Liver (tissue), 9 donors: ENCODE measurements around the gene PTRH2. TPM values are rescaled to one million over a fixed set of nuclear protein-coding genes. Genes with fewer than 3 reads are reported as not detected.

ENCODE experiments used
- DNase-seq: peaks from one replicate; pipeline ENCODE4 v3.0.0-alpha.2; 2017; ENCODE audit warnings: low spot score
- H3K27ac ChIP-seq, 2 donors: one replicate each; pipeline ENCODE4 v1.7.0; 2013; ENCODE audit warnings: inconsistent platforms in 2 of 2, low read length in 2 of 2, control low read depth in 1 of 2, low read depth in 1 of 2, mild to moderate bottlenecking in 1 of 2
- H3K27me3 ChIP-seq, 4 donors: one replicate each; pipeline versions ENCODE4 v1.6.1 to v1.7.0; 2013; ENCODE audit warnings: low read length in 3 of 4, inconsistent platforms in 1 of 4, mild to moderate bottlenecking in 1 of 4, moderate library complexity in 1 of 4; ENCODE audit not compliant: control insufficient read depth in 4 of 4, insufficient read depth in 4 of 4
- H3K36me3 ChIP-seq, 4 donors: one replicate each; pipeline versions ENCODE4 v1.6.1 to v1.7.0; 2013; ENCODE audit warnings: low read length in 3 of 4, mild to moderate bottlenecking in 3 of 4, low read depth in 1 of 4, moderate library complexity in 1 of 4; ENCODE audit not compliant: control insufficient read depth in 4 of 4, insufficient read depth in 3 of 4
- H3K4me1 ChIP-seq, 4 donors: one replicate each; pipeline versions ENCODE4 v1.6.1 to v1.7.0; 2013; ENCODE audit warnings: low read length in 3 of 4, mild to moderate bottlenecking in 3 of 4, moderate library complexity in 1 of 4; ENCODE audit not compliant: control insufficient read depth in 4 of 4, insufficient read depth in 4 of 4
- H3K4me3 ChIP-seq, 3 donors: one replicate each; pipeline versions ENCODE4 v1.6.1 to v1.7.0; 2013; ENCODE audit warnings: low read length in 3 of 3, control low read depth in 1 of 3, low read depth in 1 of 3, mild to moderate bottlenecking in 1 of 3
- H3K9ac ChIP-seq, 2 donors: one replicate each; pipeline ENCODE4 v1.7.0; 2013; ENCODE audit warnings: low read length in 2 of 2, mild to moderate bottlenecking in 2 of 2, moderate library complexity in 2 of 2, control low read depth in 1 of 2, low read depth in 1 of 2
- H3K9me3 ChIP-seq, 4 donors: one replicate each; pipeline versions ENCODE4 v1.6.1 to v1.7.0; 2013; ENCODE audit warnings: low read length in 3 of 4; ENCODE audit not compliant: control insufficient read depth in 4 of 4
- EGR1 ChIP-seq, 2 donors: IDR thresholded peaks; 2 replicates each; pipeline ENCODE4 v1.6.1; 2016 to 2018; ENCODE audit warnings: antibody characterized with exemption in 2 of 2, low read depth in 2 of 2
- FOXA1 ChIP-seq: IDR thresholded peaks from 2 replicates; pipeline ENCODE4 v1.6.1; 2016; ENCODE audit warnings: antibody characterized with exemption
- FOXA2 ChIP-seq: IDR thresholded peaks from 2 replicates; pipeline ENCODE4 v1.6.1; 2016; ENCODE audit warnings: antibody characterized with exemption
- GABPA ChIP-seq, 2 donors: IDR thresholded peaks in 1 of 2; conservative IDR thresholded peaks in 1 of 2; 2 replicates each; pipeline ENCODE4 v1.6.1; 2016; ENCODE audit warnings: antibody characterized with exemption in 2 of 2, mild to moderate bottlenecking in 1 of 2, moderate library complexity in 1 of 2
- HNF4A ChIP-seq, 2 donors: conservative IDR thresholded peaks; 2 replicates each; pipeline ENCODE4 v1.6.1; 2016; ENCODE audit warnings: antibody characterized with exemption in 2 of 2, mild to moderate bottlenecking in 2 of 2
- HNF4G ChIP-seq: IDR thresholded peaks from 2 replicates; pipeline ENCODE4 v1.6.1; 2016; ENCODE audit warnings: antibody characterized with exemption
- JUND ChIP-seq, 2 donors: IDR thresholded peaks; 2 replicates each; pipeline ENCODE4 v1.6.1; 2016; ENCODE audit warnings: antibody characterized with exemption in 2 of 2
- NR2F2 ChIP-seq: IDR thresholded peaks from 2 replicates; pipeline ENCODE4 v1.6.1; 2016; ENCODE audit warnings: antibody characterized with exemption
- RAD21 ChIP-seq, 2 donors: IDR thresholded peaks; 2 replicates each; pipeline ENCODE4 v1.6.1; 2016; ENCODE audit warnings: antibody characterized with exemption in 2 of 2, mild to moderate bottlenecking in 2 of 2
- RXRA ChIP-seq, 2 donors: IDR thresholded peaks; 2 replicates each; pipeline ENCODE4 v1.6.1; 2017 to 2018; ENCODE audit warnings: antibody characterized with exemption in 2 of 2, mild to moderate bottlenecking in 1 of 2
- SP1 ChIP-seq: IDR thresholded peaks from 2 replicates; pipeline ENCODE4 v1.6.1; 2018; ENCODE audit warnings: antibody characterized with exemption, mild to moderate bottlenecking
- TAF1 ChIP-seq: conservative IDR thresholded peaks from 2 replicates; pipeline ENCODE4 v1.6.1; 2016; ENCODE audit warnings: antibody characterized with exemption, mild to moderate bottlenecking
- YY1 ChIP-seq: IDR thresholded peaks from 2 replicates; pipeline ENCODE4 v1.6.1; 2016; ENCODE audit warnings: antibody characterized with exemption, mild to moderate bottlenecking
- WGBS: extraction: QIAGEN DNeasy Blood & Tissue Kit; methylation state at CpG from one replicate; pipeline ENCODE4 v1.1.7; 2013; 5-methylcytosine and 5-hydroxymethylcytosine counted together
- polyA plus RNA-seq, 2 donors: library from polyadenylated mRNA; stranded (reverse) in 1 of 2; unstranded in 1 of 2; fragments of 200-250 nt in 1 of 2; fragments of >200 nt in 1 of 2; fragmentation: Nextera tagmentation in 1 of 2; extraction: Ambion mirVana in 1 of 2; gene quantifications; one replicate each; pipeline versions ENCODE4 v1.2.1 to v1.2.3, GENCODE V29; 2013 to 2015
- total RNA-seq, 2 donors: library from RNA; depleted of rRNA; stranded (reverse); fragments of >200 nt; gene quantifications; one replicate each; pipeline ENCODE4 v1.2.3, GENCODE V29; 2014
- TF ChIP-seq, protein P1 (sequence below): fragments of 150-350 bp; IDR thresholded peaks from 2 replicates; pipeline ENCODE4 v1.5.1; 2017; ENCODE audit warnings: improper control_type of control experiment, low read depth, low read length; ENCODE audit not compliant: missing input control
- TF ChIP-seq, protein P2 (sequence below): IDR thresholded peaks from 2 replicates; pipeline ENCODE4 v1.6.1; 2016; ENCODE audit warnings: antibody characterized with exemption
- TF ChIP-seq, protein P3 (sequence below): IDR thresholded peaks from 2 replicates; pipeline ENCODE4 v1.6.1; 2016; ENCODE audit warnings: antibody characterized with exemption
- TF ChIP-seq, protein P4 (sequence below): IDR thresholded peaks from 2 replicates; pipeline ENCODE4 v1.6.1; 2016; ENCODE audit warnings: antibody characterized with exemption, mild to moderate bottlenecking
- TF ChIP-seq, protein P5 (sequence below): IDR thresholded peaks from 2 replicates; pipeline ENCODE4 v1.6.1; 2016; ENCODE audit warnings: antibody characterized with exemption
- donor health status: healthy.
- donor health status: healthy.
- donor health status: healthy.
- donor health status: healthy.
- donor health status: healthy.

The PTRH2 gene
- total and polyA plus RNA-seq, 4 donors, result 9.7 to 39.1 (median 23.1) TPM

DNA sequence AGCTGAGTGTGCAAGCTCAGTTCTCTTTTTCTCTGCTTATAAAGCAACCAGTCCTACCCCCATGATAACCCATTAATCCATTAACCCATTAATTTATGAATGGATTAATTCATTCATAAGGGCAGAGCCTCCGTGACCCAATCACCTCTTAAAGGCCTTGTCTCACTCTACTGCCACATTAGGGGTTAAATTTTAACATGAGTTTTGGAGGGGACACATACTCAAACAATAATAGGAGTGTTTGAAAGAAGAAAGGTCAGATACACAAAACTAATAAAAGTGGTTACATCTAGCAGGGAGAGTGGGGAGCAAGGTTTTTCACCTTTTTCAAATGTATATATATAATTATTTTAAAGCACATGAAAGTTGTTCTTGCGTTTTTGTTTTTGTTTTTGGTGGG, 7.0 kb upstream of the PTRH2 start:
- no peak overlapping the region for H3K4me3 ChIP-seq
- no peak for TF ChIP-seq FOXA1
- no peak for TF ChIP-seq HNF4A (conservative IDR thresholded peaks at IDR 0.05)
- no peak for TF ChIP-seq HNF4G
- TF ChIP-seq, protein P1, sequence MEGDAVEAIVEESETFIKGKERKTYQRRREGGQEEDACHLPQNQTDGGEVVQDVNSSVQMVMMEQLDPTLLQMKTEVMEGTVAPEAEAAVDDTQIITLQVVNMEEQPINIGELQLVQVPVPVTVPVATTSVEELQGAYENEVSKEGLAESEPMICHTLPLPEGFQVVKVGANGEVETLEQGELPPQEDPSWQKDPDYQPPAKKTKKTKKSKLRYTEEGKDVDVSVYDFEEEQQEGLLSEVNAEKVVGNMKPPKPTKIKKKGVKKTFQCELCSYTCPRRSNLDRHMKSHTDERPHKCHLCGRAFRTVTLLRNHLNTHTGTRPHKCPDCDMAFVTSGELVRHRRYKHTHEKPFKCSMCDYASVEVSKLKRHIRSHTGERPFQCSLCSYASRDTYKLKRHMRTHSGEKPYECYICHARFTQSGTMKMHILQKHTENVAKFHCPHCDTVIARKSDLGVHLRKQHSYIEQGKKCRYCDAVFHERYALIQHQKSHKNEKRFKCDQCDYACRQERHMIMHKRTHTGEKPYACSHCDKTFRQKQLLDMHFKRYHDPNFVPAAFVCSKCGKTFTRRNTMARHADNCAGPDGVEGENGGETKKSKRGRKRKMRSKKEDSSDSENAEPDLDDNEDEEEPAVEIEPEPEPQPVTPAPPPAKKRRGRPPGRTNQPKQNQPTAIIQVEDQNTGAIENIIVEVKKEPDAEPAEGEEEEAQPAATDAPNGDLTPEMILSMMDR, result no peak
- no peak for TF ChIP-seq SP1
- TF ChIP-seq RXRA (IDR thresholded peaks at IDR 0.05), result no peak
- TF ChIP-seq, protein P2, sequence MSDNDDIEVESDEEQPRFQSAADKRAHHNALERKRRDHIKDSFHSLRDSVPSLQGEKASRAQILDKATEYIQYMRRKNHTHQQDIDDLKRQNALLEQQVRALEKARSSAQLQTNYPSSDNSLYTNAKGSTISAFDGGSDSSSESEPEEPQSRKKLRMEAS, result no peak
- TF ChIP-seq, protein P3, sequence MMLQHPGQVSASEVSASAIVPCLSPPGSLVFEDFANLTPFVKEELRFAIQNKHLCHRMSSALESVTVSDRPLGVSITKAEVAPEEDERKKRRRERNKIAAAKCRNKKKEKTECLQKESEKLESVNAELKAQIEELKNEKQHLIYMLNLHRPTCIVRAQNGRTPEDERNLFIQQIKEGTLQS, result no peak
- TF ChIP-seq, protein P4, sequence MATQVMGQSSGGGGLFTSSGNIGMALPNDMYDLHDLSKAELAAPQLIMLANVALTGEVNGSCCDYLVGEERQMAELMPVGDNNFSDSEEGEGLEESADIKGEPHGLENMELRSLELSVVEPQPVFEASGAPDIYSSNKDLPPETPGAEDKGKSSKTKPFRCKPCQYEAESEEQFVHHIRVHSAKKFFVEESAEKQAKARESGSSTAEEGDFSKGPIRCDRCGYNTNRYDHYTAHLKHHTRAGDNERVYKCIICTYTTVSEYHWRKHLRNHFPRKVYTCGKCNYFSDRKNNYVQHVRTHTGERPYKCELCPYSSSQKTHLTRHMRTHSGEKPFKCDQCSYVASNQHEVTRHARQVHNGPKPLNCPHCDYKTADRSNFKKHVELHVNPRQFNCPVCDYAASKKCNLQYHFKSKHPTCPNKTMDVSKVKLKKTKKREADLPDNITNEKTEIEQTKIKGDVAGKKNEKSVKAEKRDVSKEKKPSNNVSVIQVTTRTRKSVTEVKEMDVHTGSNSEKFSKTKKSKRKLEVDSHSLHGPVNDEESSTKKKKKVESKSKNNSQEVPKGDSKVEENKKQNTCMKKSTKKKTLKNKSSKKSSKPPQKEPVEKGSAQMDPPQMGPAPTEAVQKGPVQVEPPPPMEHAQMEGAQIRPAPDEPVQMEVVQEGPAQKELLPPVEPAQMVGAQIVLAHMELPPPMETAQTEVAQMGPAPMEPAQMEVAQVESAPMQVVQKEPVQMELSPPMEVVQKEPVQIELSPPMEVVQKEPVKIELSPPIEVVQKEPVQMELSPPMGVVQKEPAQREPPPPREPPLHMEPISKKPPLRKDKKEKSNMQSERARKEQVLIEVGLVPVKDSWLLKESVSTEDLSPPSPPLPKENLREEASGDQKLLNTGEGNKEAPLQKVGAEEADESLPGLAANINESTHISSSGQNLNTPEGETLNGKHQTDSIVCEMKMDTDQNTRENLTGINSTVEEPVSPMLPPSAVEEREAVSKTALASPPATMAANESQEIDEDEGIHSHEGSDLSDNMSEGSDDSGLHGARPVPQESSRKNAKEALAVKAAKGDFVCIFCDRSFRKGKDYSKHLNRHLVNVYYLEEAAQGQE, result no peak
- TF ChIP-seq, protein P5, sequence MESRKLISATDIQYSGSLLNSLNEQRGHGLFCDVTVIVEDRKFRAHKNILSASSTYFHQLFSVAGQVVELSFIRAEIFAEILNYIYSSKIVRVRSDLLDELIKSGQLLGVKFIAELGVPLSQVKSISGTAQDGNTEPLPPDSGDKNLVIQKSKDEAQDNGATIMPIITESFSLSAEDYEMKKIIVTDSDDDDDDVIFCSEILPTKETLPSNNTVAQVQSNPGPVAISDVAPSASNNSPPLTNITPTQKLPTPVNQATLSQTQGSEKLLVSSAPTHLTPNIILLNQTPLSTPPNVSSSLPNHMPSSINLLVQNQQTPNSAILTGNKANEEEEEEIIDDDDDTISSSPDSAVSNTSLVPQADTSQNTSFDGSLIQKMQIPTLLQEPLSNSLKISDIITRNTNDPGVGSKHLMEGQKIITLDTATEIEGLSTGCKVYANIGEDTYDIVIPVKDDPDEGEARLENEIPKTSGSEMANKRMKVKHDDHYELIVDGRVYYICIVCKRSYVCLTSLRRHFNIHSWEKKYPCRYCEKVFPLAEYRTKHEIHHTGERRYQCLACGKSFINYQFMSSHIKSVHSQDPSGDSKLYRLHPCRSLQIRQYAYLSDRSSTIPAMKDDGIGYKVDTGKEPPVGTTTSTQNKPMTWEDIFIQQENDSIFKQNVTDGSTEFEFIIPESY, result no peak
- TF ChIP-seq FOXA2, result no peak
- no peak for TF ChIP-seq GABPA (IDR thresholded peaks at IDR 0.05 in 1 of 2, conservative IDR thresholded peaks at IDR 0.05 in 1 of 2)
- no peak for TF ChIP-seq RAD21 (IDR thresholded peaks at IDR 0.05)
- no peak for TF ChIP-seq JUND (IDR thresholded peaks at IDR 0.05)
- no peak for TF ChIP-seq TAF1
- TF ChIP-seq EGR1 (IDR thresholded peaks at IDR 0.05; ENCODE audit: low read depth in 2 of 2), result no peak
- TF ChIP-seq NR2F2, result no peak
- no peak for TF ChIP-seq YY1
- no peak overlapping the region for H3K9ac ChIP-seq
- 53% methylated on average over 2 of the region's 2 CpGs for WGBS
- no peaks in the 10 kb centered on the region for H3K27me3 ChIP-seq
- H3K9me3 ChIP-seq, result no peaks in the 10 kb centered on the region
- no peak for DNase-seq
- peaks cover 0 to 12% (median 5%) of the 10 kb centered on the region in 4 donors for H3K4me1 ChIP-seq
- no peak overlapping the region for H3K27ac ChIP-seq
- peaks cover 0 to 2% (median 0%) of the 10 kb centered on the region in 4 donors for H3K36me3 ChIP-seq
